OCI-LY7 (cell line): ENCODE data around the gene PRSS1.

Experiments used
- CTCF ChIP-seq: fragments of 200-600 bp; sonication (generic); conservative IDR thresholded peaks from 2 replicates; pipeline ENCODE4 v1.5.1; 2014; ENCODE audit warnings: mild to moderate bottlenecking, antibody characterized with exemption, low read length, moderate library complexity, mixed read lengths
- EZH2phosphoT487 ChIP-seq: fragments of 200-600 bp; sonication (generic); IDR thresholded peaks from 2 replicates; pipeline ENCODE4 v1.6.1; 2018; ENCODE audit warnings: low read depth, borderline replicate concordance, mild to moderate bottlenecking, mixed run types, antibody characterized with exemption, low read length, moderate library complexity, mixed read lengths

- no peak for TF ChIP-seq CTCF
- no peak for TF ChIP-seq EZH2phosphoT487
Observed at GRCh38 chr7:142789441-142789840, 40.2 kb downstream of the PRSS1 start.
